Measurements from ENCODE around the gene CXCR5.

CXCR5 gene

DNA sequence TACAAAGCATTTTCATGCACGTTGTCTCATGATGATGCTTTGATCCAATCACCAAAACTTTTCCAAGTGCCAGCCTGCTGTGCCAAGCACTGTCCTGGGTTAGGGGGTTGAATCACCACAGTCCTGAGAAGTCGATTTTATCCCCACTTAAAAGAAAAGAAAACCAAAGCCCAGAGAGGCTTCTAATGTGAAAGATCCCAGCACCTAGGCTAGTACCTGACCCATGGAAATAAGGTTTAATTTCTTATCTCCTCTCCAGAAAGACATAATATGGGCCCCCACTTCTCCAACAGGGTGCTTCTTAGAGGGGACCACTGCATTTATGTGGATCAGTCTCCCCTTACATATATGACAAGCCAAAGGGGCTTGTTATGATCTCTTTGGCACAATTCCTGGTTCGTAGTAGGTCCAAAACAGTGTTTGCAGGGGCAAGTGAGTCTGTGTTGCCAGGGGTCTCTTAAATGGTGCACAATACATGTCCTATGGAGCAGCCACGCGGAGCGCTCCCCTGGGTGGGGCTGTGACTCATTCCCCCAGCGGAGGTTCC is 43.9 kb downstream of the CXCR5 start:
- DNase-seq (ENCODE audit: low spot score): no peak

GRCh38 chr11:118928101-118928869 is 44.6 kb downstream of the CXCR5 start:
- peak; percentile 94 for DNase-seq (ENCODE audit: low spot score)

DNA sequence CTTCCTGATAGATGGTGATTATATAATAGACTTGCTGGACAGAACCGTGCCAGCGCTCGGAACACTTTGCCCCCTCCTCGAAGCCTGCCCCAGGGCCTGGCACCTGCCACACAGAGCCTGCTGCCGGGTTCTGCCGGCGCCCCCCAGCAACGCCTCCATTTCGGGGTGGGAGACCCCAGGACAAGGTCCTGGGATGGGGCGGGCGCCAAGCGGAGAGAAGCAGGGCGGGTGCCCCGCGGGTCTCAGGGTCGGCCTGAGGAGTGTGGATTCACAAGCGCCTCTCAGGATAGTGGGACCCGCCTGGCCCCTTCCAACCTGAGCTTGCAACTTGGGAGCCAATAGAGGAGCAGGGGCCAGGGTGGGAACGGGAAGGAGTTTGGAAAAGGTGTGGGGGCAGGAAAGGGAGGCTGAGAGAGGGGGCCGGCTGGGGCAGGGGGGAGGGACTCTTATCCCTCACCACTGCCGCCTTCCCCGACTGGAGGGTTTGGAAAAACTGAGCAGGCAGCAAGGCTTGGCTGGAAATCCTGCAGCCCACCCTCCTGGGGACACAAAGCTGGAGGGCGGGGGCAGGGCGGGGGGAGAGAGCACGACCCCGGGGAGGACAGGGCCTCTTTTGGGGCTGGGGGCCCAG is 45.3 kb downstream of the CXCR5 start:
- DNase-seq (ENCODE audit: low spot score): peak; percentile 55

DNA sequence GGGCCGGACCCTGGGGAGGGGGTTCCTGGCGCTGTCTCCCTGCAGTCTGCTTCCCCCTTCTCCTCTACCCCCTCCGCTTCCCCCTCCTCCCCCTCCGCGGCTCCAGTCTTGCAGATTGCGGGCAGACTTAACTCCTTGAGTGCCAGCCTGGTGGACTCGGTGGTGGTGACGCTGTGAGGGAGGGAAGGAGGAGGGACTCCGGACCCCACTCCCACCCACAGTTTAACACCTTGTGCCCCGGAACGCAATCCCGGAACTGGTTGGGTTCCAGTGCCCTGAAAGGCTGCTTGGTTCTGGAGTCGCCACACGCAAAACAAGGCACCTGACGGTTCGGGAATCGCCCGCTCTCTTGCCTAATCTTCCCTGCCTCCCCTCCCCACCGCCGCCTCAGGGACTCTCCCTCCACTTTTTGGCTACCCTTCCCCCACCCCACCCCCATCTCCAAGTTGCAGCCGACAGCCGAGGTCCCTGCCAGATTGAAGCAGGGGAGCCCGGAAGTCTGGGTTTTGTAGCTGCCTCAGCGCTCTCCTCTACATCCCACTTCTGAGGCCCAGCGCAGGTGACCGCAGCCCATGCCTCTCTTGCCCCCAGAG is 45.9 kb downstream of the CXCR5 start:
- peak; percentile 67 for DNase-seq (ENCODE audit: low spot score)

- peak; percentile 80 for DNase-seq (ENCODE audit: low spot score)
Observed at GRCh38 chr11:118930094-118930712, 46.5 kb downstream of the CXCR5 start.

GRCh38 chr11:118931571-118931970 is 47.9 kb downstream of the CXCR5 start:
- DNase-seq (ENCODE audit: low spot score): no peak

GRCh38 chr11:118933486-118933885 is 49.8 kb downstream of the CXCR5 start:
- DNase-seq (ENCODE audit: low spot score): no peak

GRCh38 chr11:118935376-118935775 is 51.7 kb downstream of the CXCR5 start:
- DNase-seq (ENCODE audit: low spot score): no peak

DNA sequence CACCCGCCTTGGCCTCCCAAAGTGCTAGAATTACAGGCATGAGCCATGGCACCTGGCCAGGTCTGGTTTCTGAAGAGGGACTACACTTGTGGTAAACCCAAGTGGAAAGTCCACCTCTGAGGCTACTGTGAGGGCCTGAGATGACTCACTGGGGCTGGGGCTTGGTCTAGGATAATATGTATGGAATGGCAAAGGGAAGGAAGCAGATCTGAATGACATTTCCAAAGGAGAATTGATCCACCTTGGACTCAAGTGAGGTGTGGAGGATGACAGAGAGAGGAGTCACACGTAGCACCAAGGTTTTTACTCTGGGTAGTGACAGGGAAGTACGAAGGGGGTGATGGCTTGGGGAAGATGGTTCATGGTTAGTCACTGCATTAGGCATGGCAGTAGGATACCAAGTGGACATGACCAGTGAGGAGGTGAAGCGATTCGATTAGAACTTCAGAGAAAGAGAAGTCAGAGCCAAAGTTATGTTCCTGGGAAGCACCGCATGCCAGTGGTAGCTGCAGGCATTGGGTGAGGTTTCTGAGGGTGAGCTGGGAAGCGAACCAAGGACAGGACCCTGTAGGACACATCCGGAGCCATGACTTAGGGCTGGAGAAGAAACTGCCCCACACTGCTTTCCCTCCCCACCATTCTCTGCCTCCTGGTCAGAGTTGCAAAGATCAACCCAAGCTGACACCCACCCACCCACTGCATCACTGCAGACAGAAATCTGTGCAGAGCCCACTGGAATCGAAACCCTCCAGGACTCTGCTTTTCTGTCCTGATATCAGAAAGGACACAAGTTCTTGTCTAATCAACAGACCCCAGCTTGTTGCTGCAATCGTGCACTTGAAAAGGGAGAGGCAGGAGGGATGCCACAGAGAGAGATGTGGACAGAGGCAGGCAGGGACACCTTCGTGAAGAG is 55.1 kb downstream of the CXCR5 start:
- no peak for DNase-seq (ENCODE audit: low spot score)

DNA sequence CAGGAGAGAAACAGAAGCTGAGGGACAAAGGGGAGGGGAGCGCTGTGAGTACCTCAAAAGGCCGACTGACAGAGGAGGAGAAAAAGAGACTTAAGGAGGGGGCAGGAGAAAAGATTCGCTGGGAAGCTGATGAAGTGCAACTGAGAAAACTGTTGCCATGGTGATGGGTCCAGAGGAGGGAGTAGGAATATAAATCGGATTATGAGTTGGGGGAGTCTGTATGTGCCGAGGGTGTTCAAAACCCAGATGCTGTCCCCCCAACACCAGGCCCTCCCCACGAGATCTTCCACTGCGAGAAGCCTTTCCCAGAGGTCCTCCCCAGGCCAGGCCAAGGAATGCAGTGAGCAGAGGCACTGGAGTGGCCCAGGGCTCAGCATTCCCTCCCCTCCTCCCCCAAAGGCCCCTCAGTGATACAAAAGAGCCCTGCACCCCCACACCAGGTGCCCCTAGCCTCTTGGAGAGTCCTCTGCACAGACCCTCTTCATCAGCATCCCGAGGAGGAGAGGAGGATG is 55.8 kb downstream of the CXCR5 start:
- DNase-seq (ENCODE audit: low spot score): no peak

GRCh38 chr11:118939953-118940598 is 56.4 kb downstream of the CXCR5 start:
- no peak for DNase-seq (ENCODE audit: low spot score)

DNA sequence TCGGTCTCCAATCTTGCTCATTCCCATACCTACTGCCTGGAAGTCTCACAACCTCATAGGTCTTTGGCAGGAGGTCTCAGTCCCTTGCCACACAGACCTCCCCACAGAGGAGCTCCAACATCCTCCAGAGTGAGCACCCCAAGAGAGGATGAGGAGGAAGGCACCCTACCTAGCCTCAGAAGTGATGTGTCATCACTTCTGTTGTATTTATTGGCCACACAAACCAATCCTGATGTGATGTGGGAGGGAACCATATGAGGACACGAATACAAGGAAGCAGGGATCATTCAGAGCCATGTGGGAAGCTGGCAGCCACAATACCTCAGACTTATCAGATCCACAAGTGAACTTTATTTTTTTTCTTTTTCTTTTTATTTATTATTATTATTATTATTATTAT is 63.4 kb downstream of the CXCR5 start:
- no peak for DNase-seq (ENCODE audit: low spot score)
